ENCODE data around the gene VAPB.

- no peak for TF ChIP-seq POLR2A (IDR thresholded peaks at IDR 0.05)
- TF ChIP-seq, protein P1, sequence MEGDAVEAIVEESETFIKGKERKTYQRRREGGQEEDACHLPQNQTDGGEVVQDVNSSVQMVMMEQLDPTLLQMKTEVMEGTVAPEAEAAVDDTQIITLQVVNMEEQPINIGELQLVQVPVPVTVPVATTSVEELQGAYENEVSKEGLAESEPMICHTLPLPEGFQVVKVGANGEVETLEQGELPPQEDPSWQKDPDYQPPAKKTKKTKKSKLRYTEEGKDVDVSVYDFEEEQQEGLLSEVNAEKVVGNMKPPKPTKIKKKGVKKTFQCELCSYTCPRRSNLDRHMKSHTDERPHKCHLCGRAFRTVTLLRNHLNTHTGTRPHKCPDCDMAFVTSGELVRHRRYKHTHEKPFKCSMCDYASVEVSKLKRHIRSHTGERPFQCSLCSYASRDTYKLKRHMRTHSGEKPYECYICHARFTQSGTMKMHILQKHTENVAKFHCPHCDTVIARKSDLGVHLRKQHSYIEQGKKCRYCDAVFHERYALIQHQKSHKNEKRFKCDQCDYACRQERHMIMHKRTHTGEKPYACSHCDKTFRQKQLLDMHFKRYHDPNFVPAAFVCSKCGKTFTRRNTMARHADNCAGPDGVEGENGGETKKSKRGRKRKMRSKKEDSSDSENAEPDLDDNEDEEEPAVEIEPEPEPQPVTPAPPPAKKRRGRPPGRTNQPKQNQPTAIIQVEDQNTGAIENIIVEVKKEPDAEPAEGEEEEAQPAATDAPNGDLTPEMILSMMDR (IDR thresholded peaks at IDR 0.05): no peak
These were observed 57.4 kb downstream of the VAPB start for GRCh38 chr20:58446264-58446959.
